H1 (cell line): ENCODE results near the gene PHAX. TPM values are rescaled to one million over a fixed set of nuclear protein-coding genes. Genes with fewer than 3 reads are reported as not detected.

Experiments used
- CHD1 ChIP-seq: IDR thresholded peaks from 2 replicates; pipeline ENCODE4 v1.6.1; 2012; ENCODE audit warnings: low read depth, low read length, improper control_type of control experiment
- polyA plus RNA-seq, 7 experiments: library from polyadenylated mRNA; depleted of rRNA in 3 of 7; stranded (reverse) in 5 of 7; unstranded in 2 of 7; fragments of >200 nt in 5 of 7; fragments of 200-250 nt in 2 of 7; gene quantifications; 1 replicate in 5 of 7; 2 replicates in 1 of 7; 4 replicates in 1 of 7; pipeline versions ENCODE4 v1.2.1 to v1.2.3, GENCODE V29; 2011 to 2013; ENCODE audit warnings: missing spikeins in 2 of 7, mixed read lengths in 2 of 7
- total RNA-seq: library from RNA; stranded (reverse); fragmentation: NEBNext Ultra II Directional; extraction: Animal tissue kit (Norgen Biotek cat#: 25700); gene quantifications from 2 replicates; pipeline ENCODE4 v1.2.1, GENCODE V29; 2021

The PHAX gene
- total and polyA plus RNA-seq, 2 of the 8 experiments (the other 6 are each of a cell fraction or from before 2014, with no cell fraction given), result 32.1 to 59.5 TPM

DNA sequence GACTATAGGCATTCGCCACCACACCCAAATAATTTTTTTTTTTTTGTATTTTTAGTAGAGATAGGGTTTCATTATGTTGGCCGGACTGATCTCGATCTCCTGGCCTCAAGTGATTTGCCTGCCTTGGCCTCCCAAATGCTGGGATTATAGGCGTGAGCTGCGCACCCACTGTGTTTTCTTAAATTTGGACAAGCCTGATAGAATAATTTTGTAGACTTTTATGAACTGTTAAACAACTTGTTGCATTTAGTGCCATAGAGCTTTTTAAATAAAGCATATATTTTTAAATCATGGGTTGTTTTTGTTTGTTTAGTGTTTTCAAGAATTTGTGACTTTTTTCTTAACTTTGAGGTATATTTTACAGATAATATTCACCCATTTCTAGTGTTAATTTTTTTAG is 4.8 kb downstream of the PHAX start (continued):
- TF ChIP-seq CHD1, result no peak
